Lung microvascular endothelial cell (primary cell): ENCODE results near the gene SLC16A1. TPM values are rescaled to one million over a fixed set of nuclear protein-coding genes. Genes with fewer than 3 reads are reported as not detected.
"Not testable (repeated sequence)": the region's sequence is repeated elsewhere in the genome, so short reads cannot be mapped to it uniquely, and the experiment has no call there.

ENCODE experiments used
- DNase-seq, 2 donors: peaks; one replicate each; pipeline versions ENCODE4 v3.0.0 to v3.0.0-alpha.2; 2010; ENCODE audit warnings: low read depth in 2 of 2
- total RNA-seq: library from RNA; depleted of rRNA; stranded (reverse); fragments of >200 nt; gene quantifications from 2 replicates; pipeline ENCODE4 v1.2.1, GENCODE V29; 2014

The SLC16A1 gene
- total RNA-seq, 1 donor from 2014 or later, result 114 TPM

GRCh38 chr1:112884996-112885395 lies 71.0 kb downstream of the SLC16A1 start:
- DNase-seq, result not testable (repeated sequence)

GRCh38 chr1:112882271-112882744 lies 73.7 kb downstream of the SLC16A1 start:
- DNase-seq, result no peak

DNA sequence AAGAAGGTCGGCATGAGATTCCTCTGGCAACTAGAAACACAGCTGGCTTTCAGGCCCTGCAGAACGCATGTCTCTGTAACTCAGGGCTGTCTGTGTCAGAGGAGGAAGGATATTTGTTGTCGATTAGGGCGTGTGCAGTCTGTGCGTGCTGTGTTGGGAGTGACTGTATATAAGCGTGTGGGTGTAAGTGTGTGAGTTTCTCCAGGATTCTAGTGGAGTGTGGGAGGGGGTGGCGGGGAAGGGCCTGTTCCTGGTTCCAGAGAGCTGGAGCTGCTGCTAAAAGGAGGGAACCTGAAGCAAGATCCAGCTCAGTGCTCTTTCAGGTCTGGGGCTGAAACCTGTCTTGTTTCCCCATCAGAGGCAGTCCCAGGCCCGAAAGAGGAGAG lies 74.3 kb downstream of the SLC16A1 start:
- no peak for DNase-seq

DNA sequence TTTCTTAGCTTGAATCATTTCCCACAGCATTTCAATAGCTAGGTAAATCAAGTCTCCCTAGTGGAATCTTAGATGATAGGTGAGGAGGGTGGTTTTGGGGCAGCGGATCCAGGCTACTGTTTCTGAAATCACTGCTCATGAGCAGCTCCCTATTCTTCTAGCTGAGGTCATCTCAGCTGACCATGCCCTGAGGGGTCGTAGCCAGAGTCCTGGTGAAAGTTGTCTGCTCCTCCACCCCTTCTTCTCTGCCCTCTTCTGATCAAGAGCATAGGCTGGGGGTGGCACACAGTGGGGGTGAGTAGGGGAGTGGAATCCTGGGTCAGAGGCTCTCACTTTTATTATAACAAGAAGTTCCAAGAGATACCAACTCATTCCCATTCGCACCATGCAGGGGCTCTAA lies 76.2 kb downstream of the SLC16A1 start:
- no peak for DNase-seq

- DNase-seq, result no peak
Observed at GRCh38 chr1:112878321-112878720, 77.7 kb downstream of the SLC16A1 start.

DNA sequence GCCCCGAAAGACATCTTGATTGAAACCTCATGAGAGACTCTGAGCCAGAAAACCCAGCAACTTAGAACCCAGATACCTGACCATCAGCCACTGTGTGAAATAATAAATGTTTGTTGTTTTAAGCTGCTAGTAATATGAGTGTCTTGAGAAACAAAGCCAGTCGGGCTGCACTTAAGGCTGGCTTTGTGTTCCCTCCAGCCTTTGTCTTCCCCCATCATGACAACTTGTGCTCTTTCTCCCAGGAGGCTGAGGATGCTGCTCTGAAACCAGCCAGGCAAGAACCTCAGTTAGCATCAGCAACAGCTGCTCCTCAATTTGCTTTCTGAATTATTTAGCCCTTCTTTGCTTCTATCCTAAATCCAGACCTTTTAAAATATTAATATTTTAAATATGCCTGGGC lies 78.2 kb downstream of the SLC16A1 start:
- peak in 1 of 2 donors; percentile 25 for DNase-seq

- no peak for DNase-seq
Observed at GRCh38 chr1:112876315-112876714, 79.7 kb downstream of the SLC16A1 start.

- DNase-seq, result no peak
Observed at GRCh38 chr1:112872551-112872962, 83.4 kb downstream of the SLC16A1 start.

DNA sequence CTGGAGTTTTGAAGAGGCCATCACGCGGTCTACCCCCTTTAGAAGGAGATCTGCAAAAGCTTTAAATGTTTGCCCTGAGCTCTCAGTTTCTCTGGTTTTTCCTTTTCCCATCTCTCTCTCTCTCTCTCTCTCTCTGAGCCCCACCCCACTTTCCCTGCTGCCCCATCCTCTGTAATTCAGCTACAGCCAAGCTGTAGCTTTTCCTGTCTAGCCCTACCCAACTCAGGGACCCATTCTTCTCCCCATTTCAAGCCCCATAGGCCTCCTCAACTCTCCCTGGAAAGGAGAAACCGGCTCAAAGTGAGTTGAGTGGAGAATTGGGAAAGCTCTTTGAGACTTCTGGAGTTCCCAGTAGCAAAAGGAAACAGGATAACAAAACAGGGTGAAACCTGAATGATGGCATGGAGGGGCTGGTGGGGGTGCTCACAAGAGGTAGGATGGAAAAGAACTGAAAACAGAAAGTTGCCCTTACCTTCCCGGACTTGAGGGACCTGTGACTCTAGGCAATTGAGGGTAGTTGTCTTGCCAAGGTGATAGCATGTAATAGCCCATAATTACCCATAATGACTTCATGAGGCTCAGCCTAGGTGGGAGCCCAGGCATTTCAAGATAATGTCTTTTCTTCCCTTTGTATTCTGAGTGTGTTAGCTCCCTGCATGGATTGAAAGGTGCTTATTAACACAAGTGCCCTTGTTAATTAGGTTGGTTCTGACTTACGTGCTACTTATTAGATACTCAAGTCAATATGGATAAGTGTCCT lies 84.9 kb downstream of the SLC16A1 start:
- no peak for DNase-seq

DNA sequence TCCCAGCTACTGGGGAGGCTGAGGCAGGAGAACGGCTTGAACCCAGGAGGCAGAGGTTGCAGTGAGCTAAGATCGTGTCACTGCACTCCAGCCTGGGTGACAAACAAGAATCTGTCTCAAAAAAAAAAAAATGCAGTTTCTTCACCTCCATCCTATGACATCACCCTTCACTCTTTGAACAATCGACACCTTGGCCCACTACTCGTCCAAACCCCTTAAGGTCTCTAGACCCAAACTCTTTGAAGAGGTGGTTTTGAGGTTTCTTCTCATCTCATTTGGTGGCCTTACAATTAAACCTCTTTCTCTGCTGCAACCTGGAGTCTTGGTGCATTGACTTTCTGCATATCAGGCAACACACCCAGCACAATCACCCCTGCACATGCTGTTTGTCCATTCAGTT lies 86.1 kb downstream of the SLC16A1 start:
- no peak for DNase-seq

- DNase-seq, result no peak
Observed at GRCh38 chr1:112868191-112868590, 87.8 kb downstream of the SLC16A1 start.

DNA sequence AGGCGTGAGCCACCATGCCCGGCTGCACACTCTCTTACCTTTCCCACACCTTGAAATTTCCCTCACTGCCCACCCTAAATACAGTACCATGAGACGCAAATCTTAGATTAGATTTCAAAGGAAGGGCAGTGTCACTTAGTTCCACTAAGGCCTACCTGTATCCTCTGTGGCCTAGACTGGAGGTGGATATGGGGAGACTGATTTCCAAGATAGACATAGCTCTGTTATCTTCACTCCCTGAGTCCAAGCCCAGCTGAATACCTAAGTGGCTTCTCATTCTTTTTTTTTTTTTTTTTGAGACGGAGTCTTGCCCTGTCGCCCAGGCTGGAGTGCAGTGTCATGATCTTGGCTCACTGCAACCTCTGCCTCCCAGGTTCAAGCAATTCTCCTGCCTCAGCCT lies 89.0 kb downstream of the SLC16A1 start:
- DNase-seq, result no peak

GRCh38 chr1:112866151-112866550 lies 89.8 kb downstream of the SLC16A1 start:
- DNase-seq, result peak; percentile 40 to 92

DNA sequence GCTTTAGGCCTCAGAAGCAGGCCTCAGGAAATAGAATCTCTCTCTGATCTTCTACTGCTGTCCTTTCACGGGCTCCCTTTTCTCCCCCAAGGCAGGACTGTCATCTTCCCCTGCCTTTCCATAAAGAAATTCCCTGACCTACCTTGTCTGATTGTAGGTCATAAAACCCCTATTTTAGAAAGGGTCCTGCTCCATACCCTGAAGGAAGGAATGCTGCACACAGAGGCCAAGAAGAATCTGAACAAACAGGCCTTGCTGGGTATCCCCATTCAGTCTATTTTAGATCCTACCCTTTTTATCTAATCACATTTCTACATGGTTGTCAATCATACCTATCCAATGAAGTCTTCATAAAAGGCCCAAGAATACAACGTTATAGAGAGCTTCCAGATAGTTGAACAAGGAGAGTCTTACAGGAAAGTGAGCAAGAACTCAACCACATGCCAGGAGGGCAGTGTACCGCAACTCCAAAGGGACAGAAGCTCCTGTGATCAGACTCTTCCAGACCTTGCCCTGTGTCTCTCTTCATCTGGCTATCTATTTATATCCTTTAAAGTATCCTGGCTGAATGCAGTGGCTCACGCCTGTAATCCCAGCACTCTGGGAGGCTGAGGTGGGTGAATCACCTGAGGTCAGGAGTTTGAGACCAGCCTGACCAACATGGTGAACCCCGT lies 93.1 kb downstream of the SLC16A1 start:
- no peak for DNase-seq

Other genes with a start within 250 kb of the SLC16A1 start
- 538 and 654 TPM in 2 replicates for gene RHOC, start 249.1 kb downstream of the SLC16A1 start, total RNA-seq
- gene PPM1J, start 240.9 kb downstream of the SLC16A1 start, total RNA-seq, result 0.65 and 0.79 TPM in 2 replicates
- 6.8 and 8.9 TPM in 2 replicates for gene LRIG2, start 117.0 kb upstream of the SLC16A1 start, total RNA-seq